Stomach (tissue), 4 donors: ENCODE data around the gene OR51I1.

Experiments used
- CTCF ChIP-seq, 7 experiments: fragments of 450-650 bp in 4 of 7; fragments of 200-600 bp in 3 of 7; sonication (generic) in 3 of 7; IDR thresholded peaks; one replicate each; pipeline ENCODE4 v1.5.1; 2016 to 2019; ENCODE audit warnings: antibody characterized with exemption in 7 of 7, control low read depth in 2 of 7, mild to moderate bottlenecking in 1 of 7
- EP300 ChIP-seq: sonication (generic); formaldehyde crosslinking; IDR thresholded peaks from one replicate; pipeline ENCODE4 v1.6.1; 2017; ENCODE audit warnings: antibody characterized with exemption
- POLR2A ChIP-seq, 4 donors: fragments of 450-650 bp; IDR thresholded peaks; one replicate each; pipeline ENCODE4 v1.6.1; 2016; ENCODE audit warnings: antibody characterized with exemption in 4 of 4, control low read depth in 2 of 4, mild to moderate bottlenecking in 1 of 4, moderate library complexity in 1 of 4
- POLR2AphosphoS5 ChIP-seq, 3 donors: sonication (generic); formaldehyde crosslinking; IDR thresholded peaks; one replicate each; pipeline ENCODE4 v1.6.1; 2016; ENCODE audit warnings: antibody characterized with exemption in 3 of 3

DNA sequence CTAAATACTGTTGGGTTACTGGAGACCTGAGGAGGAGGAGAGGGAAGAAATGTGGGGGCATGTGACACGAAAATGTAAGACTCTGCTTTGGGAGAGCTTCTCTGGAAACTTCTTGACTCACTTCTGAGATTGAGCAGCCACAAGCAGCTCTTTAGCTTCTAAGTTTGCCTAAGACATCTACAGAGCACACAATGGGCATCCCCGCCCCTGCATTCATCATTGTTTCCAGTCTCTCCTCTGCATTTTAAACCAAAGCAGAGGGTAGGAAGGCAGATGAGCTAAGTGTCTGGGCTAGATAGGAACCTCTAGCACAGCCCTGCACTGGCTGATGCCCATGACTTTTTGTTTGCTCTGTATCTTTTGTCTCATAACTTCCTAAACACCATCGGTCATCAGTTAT, 45.1 kb upstream of the OR51I1 start:
- no peak for TF ChIP-seq POLR2A (IDR thresholded peaks at IDR 0.05)
- no peak for TF ChIP-seq CTCF (IDR thresholded peaks at IDR 0.05)
- TF ChIP-seq EP300: no peak
- no peak for TF ChIP-seq POLR2AphosphoS5 (IDR thresholded peaks at IDR 0.05)
